A673 (cell line): ENCODE data around the gene SMIM24. TPM values are rescaled to one million over a fixed set of nuclear protein-coding genes. Genes with fewer than 3 reads are reported as not detected.

Source experiments
- BruUV-seq: library from RNA; stranded (reverse); fragments of 400-500 nt; replicated peaks from 2 replicates; lab custom pipeline; 2021; lab: Mats Ljungman, UMichigan
- CTCF ChIA-PET: fragments of 300-600 bp; sonication (Branson Sonifier 250); formaldehyde crosslinking; loops from one replicate; lab custom pipeline; 2022; ENCODE audit warnings: antibody characterized with exemption; lab: Charles Lee
- POLR2A ChIA-PET: fragments of 300-600 bp; sonication (Branson Sonifier 250); formaldehyde crosslinking; loops from one replicate; lab custom pipeline; 2022; ENCODE audit warnings: antibody characterized with exemption; ENCODE audit not compliant: low non-redundant PET; lab: Charles Lee
- DNase-seq: peaks from one replicate; pipeline ENCODE4 v3.0.0-alpha.2; 2015; ENCODE audit warnings: low spot score
- H3K27ac ChIP-seq: fragments of 200-600 bp; sonication (generic); 2 replicates; pipeline ENCODE4 v1.5.1; 2016; ENCODE audit warnings: mixed run types, low read depth, mild to moderate bottlenecking, mixed read lengths, antibody characterized with exemption, low read length; ENCODE audit not compliant: poor library complexity, severe bottlenecking
- H3K27me3 ChIP-seq: fragments of 200-600 bp; sonication (generic); replicated peaks from 2 replicates; pipeline ENCODE4 v1.6.1; 2017; ENCODE audit warnings: mixed run types, low read depth, mild to moderate bottlenecking, mixed read lengths, antibody characterized with exemption, low read length; ENCODE audit not compliant: insufficient read depth, poor library complexity
- H3K36me3 ChIP-seq: fragments of 200-600 bp; sonication (generic); 2 replicates; pipeline ENCODE4 v1.6.1; 2016; ENCODE audit warnings: mixed run types, mild to moderate bottlenecking, mixed read lengths, antibody characterized with exemption, low read length; ENCODE audit not compliant: insufficient read depth, poor library complexity, severe bottlenecking
- H3K4me1 ChIP-seq: fragments of 200-600 bp; sonication (generic); 2 replicates; pipeline ENCODE4 v1.6.1; 2017; ENCODE audit warnings: mixed run types, mild to moderate bottlenecking, mixed read lengths, antibody characterized with exemption, low read length; ENCODE audit not compliant: insufficient read depth, poor library complexity, severe bottlenecking
- H3K4me3 ChIP-seq: fragments of 200-600 bp; sonication (generic); 2 replicates; pipeline ENCODE4 v1.5.1; 2016; ENCODE audit warnings: low read depth, mixed run types, mild to moderate bottlenecking, mixed read lengths, low read length; ENCODE audit not compliant: poor library complexity, severe bottlenecking
- H3K9me3 ChIP-seq: fragments of 200-600 bp; sonication (generic); 2 replicates; pipeline ENCODE4 v1.6.1; 2016; ENCODE audit warnings: mixed run types, low read depth, mild to moderate bottlenecking, mixed read lengths, antibody characterized with exemption, low read length; ENCODE audit not compliant: poor library complexity, severe bottlenecking
- EZH2 ChIP-seq: fragments of 200-600 bp; sonication (generic); IDR thresholded peaks from 2 replicates; pipeline ENCODE4 v1.6.1; 2017; ENCODE audit warnings: borderline replicate concordance, low read depth, mild to moderate bottlenecking, mixed read lengths, antibody characterized with exemption, low read length; ENCODE audit not compliant: poor library complexity, severe bottlenecking
- intact Hi-C: fragments of 100-400 bp; cut with micrococcal nuclease; formaldehyde crosslinking; loops from one replicate; pipeline ENCODE4 v1.10.0; 2022; ENCODE audit not compliant: unreplicated experiment
- total RNA-seq: library from RNA; stranded (reverse); gene quantifications from 2 replicates; pipeline ENCODE4 v1.2.3, GENCODE V29; 2021
- TF ChIP-seq, protein P1 (sequence below): fragments of 300-800, 200-600 bp; sonication (generic); conservative IDR thresholded peaks from 2 replicates; pipeline ENCODE4 v1.5.1; 2017; ENCODE audit warnings: low read depth, mild to moderate bottlenecking, antibody characterized with exemption, low read length, moderate library complexity, mixed read lengths

Gene SMIM24
- total RNA-seq, 1 experiment from 2014 or later: not detected

DNA sequence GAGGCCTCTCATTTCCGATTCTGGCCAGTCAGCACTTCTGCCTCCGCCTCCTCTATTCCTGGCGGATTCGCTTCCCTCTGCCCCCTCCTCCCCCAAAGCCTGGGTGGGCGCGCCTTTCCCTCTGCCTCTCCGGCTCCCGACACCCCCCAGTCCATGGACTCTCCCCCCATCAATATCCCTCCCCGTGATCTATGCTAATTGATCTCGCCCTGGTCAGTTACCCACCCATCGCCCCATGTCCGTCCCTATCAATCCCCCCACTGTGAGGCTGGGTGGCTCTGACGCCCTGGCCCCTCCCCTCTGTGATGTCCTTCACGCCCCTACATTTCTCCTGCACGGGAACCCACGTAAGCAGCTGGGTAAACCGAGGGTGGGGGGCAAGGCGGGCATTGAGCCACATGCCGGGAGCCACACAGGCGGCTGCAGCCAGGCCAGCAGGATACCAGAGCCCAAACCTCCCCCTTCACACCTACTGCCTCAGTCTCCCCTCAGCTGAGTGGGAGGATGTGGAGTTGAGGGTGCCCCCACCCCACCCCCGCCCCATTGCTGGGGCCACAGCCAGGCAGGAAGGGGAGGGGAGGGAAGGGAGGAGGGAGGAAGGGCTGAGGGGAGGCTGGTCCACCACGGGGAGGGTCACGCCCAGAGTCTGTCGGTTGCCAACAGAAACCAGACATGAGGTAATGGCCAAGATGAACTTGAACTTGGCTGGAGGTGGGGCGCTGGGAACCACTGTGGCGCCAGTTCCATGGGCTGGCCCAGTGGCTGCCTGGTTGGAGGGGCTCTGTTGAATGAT lies 21.0 kb downstream of the SMIM24 start:
- TF ChIP-seq EZH2: no peak
- TF ChIP-seq, protein P1, sequence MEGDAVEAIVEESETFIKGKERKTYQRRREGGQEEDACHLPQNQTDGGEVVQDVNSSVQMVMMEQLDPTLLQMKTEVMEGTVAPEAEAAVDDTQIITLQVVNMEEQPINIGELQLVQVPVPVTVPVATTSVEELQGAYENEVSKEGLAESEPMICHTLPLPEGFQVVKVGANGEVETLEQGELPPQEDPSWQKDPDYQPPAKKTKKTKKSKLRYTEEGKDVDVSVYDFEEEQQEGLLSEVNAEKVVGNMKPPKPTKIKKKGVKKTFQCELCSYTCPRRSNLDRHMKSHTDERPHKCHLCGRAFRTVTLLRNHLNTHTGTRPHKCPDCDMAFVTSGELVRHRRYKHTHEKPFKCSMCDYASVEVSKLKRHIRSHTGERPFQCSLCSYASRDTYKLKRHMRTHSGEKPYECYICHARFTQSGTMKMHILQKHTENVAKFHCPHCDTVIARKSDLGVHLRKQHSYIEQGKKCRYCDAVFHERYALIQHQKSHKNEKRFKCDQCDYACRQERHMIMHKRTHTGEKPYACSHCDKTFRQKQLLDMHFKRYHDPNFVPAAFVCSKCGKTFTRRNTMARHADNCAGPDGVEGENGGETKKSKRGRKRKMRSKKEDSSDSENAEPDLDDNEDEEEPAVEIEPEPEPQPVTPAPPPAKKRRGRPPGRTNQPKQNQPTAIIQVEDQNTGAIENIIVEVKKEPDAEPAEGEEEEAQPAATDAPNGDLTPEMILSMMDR: no peak
- no peak for DNase-seq
- CTCF ChIA-PET: no interaction called here
- Histone ChIP-seq H3K27me3 (no peaks in the 10 kb centered on the region), H3K4me1 (no peaks in the 10 kb centered on the region), H3K4me3 (no peak overlapping the region), H3K36me3 (peaks cover 30% of the 10 kb centered on the region), H3K9me3 (no peaks in the 10 kb centered on the region), H3K27ac (no peak overlapping the region)
- POLR2A ChIA-PET: no interaction called here
- intact Hi-C loops: no loop called here
- BruUV-seq: no TSS peak

DNA sequence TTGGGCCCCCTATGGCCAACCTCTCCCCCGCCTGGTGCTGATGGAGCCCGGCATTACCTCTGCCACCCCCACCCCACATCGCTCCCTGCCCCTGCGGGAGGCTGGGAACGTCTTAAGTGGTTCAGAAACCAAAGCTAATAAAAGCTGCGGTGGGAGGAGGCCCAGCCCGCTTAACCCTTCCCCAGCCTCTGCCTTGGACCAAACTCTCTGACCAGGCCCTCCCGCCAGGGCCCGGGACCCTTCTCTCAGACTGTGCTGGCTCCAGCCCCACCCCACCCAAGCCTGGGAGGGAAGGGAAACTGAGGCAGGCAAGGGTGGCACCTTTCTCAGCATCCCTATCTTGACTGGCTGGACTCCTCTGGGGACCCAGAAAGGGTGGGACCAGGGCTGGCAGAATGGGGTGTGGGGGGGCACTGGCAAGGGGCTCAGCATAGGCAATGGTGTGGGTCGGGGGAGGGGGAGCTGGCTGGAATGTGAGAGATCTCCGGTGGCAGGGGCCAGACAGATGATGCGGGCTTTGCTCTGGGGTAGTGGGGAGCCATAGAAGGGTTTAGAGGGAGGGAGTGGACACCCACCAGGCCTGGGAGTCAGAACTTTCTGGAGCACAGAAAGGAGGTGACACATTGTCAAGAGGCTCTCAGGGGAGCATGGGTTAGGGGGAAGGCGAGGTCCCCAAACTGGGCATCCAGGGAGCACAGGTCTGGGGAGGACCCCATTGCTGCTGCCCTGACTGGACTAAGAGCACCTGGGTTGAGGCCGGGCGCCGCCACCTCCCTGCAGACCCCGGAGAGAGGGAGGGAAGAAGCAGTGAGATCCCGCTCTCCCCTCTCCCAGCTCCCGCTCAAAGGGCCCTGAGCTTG lies 21.9 kb downstream of the SMIM24 start:
- no peaks in the 10 kb centered on the region for H3K4me1 ChIP-seq
- peaks cover 39% of the 10 kb centered on the region for H3K36me3 ChIP-seq
- CTCF ChIA-PET: no interaction called here
- no peaks in the 10 kb centered on the region for H3K9me3 ChIP-seq
- POLR2A ChIA-PET: no interaction called here
- H3K4me3 ChIP-seq: no peak overlapping the region
- intact Hi-C loops: no loop called here
- no TSS peak for BruUV-seq
- no peaks in the 10 kb centered on the region for H3K27me3 ChIP-seq
- no peak overlapping the region for H3K27ac ChIP-seq
- DNase-seq: no peak
- TF ChIP-seq, protein P1: no peak
- no peak for TF ChIP-seq EZH2

DNA sequence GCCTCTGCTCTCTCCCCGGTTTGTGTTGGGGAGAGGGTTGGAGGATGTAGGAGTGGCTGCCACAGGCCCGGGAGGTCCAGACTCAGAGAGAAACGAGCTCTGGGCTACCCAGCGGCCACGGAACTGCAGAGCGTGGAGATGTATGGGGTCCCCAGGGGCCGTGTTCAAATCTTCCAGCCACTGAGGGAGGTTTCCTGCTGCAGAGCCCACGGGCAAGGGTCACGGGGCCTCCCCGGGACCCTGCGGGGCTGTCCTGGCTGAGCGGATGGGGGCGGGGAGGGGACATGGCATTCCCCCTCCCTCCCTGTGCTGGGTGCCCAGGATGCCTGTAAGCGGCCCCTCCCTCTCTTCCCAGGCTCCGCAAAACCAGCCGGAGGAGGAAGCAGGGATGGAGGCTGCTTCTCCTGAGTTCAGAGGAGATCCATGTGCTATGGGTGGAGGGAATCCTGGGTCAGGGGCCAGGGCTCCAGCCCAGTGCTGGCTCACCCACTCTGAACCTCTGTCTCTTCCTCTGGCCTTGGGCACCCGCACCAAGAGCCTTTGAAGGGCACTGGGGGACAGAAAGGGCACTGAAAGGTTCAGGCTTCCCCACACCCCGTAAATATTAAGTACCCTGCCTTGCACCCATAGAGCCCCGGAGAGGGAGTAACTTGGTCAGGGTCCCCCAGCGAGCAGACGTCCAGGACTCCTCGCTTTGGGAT lies 22.6 kb downstream of the SMIM24 start:
- no peaks in the 10 kb centered on the region for H3K9me3 ChIP-seq
- peaks cover 44% of the 10 kb centered on the region for H3K36me3 ChIP-seq
- TF ChIP-seq, protein P1: no peak
- TF ChIP-seq EZH2: no peak
- intact Hi-C loops: no loop called here
- ChIA-PET POLR2A (no interaction called here), CTCF (no interaction called here)
- H3K27ac ChIP-seq: no peak overlapping the region
- no peaks in the 10 kb centered on the region for H3K4me1 ChIP-seq
- no TSS peak for BruUV-seq
- H3K4me3 ChIP-seq: no peak overlapping the region
- DNase-seq: no peak
- no peaks in the 10 kb centered on the region for H3K27me3 ChIP-seq
